Activated CD4-positive, CD25-positive, alpha-beta regulatory T cell (primary cell): ENCODE measurements around the gene SURF1.
A peak's percentile ranks its signal among the peaks of the same experiment; 100 is the strongest.
"Not testable (repeated sequence)": the region's sequence is repeated elsewhere in the genome, so short reads cannot be mapped to it uniquely, and the experiment has no call there.

Source experiments
- DNase-seq, 4 experiments: peaks; one replicate each; lab custom pipeline; 2025; lab: John Stamatoyannopoulos, UW

Gene SURF1, protein sequence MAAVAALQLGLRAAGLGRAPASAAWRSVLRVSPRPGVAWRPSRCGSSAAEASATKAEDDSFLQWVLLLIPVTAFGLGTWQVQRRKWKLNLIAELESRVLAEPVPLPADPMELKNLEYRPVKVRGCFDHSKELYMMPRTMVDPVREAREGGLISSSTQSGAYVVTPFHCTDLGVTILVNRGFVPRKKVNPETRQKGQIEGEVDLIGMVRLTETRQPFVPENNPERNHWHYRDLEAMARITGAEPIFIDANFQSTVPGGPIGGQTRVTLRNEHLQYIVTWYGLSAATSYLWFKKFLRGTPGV

DNA sequence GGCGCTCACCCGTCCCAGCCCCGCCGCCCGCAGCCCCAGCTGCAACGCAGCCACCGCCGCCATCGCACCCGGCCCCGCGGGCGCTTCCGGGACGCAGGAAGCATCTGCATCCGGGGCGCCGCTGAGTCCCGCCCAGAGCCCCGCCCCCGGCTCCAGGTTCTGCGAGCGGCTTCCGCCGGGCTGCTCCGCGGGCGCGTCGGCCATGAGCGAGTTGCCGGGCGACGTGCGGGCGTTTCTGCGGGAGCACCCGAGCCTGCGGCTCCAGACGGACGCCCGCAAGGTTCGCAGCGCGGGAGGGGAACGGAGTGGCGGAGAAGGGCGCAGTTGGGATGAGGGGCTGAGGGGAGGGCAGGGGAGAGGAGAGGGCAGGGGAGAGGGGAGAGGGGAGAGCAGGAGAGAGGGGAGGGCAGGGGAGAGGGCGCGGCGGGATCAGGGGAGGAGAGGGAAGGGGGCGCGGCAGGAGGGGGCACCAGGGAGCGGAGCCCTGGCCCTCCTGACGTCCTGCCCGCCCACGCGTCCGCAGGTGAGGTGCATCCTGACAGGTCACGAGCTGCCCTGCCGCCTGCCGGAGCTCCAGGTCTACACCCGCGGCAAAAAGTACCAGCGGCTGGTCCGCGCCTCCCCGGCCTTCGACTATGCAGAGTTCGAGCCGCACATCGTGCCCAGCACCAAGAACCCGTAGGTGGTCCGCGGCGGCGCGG is at the start of gene SURF1, which contains the start of gene SURF2:
TSS of gene SURF1 (minus strand) at position 97 of the 701 bp plus-strand sequence. CDS start at position 63, 34 bp downstream.
TSS of gene SURF2 (plus strand) at position 160 of the 701 bp plus-strand sequence. CDS start at position 203, 43 bp downstream.
- peak; percentile 77 to 91 (median 85) for DNase-seq

DNA sequence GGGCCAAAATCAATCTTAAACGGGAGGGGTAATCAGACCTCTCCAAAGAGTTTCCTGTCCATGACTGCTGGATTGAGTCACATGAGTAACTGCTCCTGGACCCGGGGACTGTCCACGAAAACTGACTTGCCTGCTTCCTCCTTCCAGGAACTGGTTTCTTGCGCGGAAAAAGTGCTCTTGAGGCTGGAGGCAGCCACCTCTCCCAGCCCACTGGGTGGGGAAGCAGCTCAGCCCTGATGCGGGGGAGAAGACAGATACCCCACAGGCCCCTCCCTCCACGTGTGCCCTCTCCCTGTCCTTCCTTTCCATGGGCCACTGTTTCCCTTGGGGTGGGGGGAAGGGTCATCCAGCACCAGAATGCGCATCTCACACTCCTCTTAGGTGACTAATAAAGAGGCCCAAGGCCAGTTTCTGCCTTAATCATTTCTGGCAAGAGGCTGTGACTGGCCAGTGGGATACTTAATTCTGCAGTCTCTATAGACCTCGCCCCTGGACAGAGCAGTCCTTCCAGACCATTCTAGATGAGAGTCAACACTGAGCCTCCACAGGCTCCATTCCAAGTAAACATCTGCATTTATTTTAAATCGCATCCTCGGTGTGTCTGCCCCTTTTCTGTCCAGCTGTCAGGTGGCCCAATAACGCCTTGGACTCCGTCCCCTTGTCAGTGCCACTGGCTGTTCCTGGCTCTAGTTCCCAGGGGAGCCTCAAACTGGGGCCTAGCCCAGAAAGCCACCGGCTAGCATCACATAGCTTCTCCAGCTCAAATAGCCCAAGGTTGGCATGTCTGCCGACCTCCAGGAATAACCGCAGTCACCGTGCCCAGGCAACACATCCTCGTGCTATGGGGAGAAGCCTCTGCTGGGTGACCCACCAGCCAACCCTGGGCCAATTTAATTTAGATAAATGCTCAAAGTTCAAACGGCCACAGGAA is 49.5 kb upstream of the SURF1 start:
- no peak for DNase-seq

DNA sequence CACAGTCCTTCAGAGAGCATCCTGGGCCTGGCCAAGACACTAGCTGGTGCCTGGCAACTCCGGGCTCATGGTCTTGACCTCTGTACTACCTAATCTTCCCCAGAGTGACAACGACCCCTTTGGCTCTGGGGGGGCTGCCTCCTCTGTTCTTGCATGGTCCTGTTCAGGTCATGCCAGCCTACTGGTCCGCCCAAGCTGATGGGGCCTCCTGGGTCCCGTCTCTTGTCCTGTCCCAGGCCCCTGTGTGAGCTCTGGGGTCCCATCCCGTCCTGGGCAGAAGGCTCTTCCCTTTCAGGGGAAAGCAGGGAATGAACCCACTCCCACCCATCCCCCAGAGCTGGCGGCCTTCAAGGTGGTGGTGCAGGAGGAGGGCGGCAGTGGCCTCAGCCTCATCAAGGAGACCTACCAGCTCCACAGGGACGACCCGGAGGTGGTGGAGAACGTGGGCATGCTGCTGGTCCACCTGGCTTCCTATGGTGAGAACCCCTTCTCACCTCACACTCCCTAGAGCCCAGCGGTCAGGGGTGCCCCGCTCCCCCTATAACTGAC is 48.2 kb upstream of the SURF1 start:
- no peak for DNase-seq

DNA sequence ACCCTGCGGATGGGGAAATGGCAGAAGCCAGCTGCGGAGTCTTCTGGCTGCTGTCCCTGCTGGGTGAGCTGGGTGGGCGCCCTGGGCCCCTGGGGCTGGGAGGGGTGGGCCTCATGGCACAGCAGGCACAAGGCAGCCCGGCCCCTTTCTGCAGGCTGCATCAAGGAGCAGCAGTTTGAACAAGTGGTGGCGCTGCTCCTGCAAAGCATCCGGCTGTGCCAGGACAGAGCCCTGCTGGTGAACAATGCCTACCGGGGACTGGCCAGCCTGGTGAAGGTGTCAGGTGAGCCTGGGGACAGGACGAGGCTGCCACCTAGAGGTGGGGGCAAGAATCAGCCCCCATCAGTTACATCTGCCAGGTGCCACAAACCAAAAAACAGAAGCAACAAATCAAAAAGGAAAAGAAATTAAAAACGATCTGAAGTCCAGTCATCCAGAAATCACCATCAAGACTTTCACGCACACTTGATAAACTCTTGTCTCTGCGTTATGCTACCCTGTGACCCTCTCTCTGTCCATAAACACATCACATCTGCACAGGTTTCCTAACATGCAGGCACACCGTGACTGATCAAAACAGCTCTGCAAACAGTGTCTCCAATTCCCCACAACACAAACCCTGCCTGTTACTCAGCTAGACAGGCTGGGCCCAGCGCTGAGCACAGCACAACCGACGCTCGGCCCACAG is 47.6 kb upstream of the SURF1 start:
- DNase-seq, result peak; percentile 9 to 53 (median 40)

DNA sequence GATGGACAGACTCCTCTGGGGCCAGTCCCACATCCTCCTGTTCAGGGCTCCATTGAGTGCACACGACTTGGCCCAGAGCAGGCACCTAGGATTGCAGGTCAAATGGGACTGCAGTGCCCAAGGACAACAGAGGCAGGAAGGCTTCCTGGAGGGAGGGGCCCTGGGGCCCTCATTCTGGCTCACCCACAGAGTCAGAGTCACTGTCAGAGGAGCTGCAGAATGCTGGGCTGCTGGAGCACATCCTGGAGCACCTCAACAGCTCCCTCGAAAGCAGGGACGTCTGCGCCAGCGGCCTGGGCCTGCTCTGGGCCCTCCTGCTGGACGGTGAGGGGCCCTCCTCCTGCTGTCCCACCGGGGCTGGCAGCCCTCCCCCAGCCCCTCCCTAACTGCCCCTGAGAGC is 46.4 kb upstream of the SURF1 start:
- no peak for DNase-seq

DNA sequence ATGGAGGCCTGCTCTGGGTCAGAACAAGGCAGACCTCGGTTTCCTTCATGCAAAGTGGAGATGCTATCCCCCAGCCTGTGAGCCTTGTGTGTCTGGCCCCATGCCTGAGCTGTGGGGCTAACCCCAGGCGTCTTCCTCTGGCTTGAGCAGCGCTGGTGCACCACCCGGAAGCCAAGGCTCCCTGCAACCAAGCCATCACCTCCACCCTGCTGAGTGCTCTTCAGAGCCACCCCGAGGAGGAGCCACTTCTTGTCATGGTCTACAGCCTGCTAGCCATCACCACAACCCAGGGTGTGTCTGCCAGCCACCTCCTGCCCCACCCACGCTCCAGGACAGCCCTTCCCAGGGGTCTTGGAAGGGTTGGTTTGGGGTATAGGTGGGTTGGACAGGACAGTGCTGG is 45.3 kb upstream of the SURF1 start:
- DNase-seq, result no peak

DNA sequence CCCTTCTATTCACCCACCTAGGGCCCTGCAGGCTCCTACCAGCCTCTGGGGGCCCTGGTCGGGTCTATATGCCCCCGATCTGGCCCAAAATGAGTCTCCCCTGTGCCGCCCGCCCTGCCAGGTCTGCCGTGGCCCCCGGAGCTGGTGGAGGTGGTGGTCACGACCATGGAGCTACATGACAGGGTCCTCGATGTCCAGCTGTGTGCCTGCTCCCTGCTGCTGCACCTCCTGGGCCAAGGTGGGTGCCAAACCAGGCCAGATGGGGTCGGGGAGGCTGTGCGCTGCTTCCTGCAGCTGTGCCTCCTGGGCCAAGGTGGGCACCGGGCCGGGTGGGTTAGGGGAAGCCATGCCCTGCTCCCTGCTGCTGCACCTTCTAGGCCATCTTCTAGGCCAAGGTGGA is 44.0 kb upstream of the SURF1 start:
- DNase-seq, result no peak

DNA sequence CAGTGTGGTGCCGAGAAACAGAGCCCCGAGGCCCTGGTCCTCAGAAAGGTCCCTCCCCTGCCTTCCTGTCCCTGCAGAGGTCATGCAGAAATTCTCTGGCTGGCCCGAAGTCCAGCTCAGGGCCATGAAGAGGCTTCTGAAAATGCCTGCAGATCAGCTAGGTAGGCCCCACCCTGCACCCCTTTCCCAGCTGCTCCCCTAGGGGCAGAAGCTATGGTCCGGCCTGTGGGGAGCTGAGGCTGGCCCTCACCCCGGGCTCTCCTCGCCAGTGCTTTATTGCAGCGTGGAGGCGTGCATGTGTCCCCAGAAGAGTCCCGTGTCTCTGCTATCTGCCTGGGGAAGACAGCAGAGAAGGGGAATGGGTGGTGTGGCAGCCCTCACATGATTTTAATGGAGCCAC is 41.6 kb upstream of the SURF1 start:
- DNase-seq, result no peak

DNA sequence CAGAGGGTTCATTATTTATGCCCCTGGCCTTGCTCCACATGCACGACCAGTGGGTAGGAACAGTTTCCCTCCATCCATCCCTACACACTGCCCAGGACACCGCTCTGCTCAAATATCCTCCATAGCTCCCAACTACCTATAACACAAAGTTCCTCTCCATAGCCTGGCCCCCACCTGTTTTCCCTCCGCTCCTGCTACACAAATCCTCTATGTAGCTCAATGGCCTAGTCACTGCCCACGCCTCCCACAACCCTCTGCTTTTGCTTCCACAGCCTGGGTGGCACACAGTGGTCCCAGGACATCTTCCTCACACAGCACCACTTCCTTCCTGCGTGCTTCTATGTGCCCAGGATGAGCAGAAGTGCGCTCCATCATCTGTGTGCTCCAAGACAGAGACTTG is 41.1 kb upstream of the SURF1 start:
- no peak for DNase-seq

DNA sequence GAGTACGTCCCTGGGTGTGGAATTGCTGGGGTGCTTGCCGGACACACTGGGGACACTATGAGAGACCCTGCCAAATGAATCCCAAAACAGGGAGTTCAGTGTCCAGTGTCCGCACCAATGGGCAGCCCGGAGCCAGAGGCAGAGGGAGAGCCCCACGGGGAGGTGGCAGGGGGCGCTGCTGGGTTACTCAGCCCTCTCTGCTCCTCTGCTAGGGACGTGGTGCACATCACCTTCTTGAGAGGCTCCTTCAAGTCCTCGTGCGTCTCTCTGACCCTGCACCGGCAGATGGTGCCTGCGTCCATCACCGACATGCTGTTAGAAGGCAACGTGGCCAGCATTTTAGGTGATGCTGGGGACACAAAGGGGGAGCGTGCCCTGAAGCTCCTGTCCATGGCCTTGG is 40.7 kb upstream of the SURF1 start:
- DNase-seq, result no peak

DNA sequence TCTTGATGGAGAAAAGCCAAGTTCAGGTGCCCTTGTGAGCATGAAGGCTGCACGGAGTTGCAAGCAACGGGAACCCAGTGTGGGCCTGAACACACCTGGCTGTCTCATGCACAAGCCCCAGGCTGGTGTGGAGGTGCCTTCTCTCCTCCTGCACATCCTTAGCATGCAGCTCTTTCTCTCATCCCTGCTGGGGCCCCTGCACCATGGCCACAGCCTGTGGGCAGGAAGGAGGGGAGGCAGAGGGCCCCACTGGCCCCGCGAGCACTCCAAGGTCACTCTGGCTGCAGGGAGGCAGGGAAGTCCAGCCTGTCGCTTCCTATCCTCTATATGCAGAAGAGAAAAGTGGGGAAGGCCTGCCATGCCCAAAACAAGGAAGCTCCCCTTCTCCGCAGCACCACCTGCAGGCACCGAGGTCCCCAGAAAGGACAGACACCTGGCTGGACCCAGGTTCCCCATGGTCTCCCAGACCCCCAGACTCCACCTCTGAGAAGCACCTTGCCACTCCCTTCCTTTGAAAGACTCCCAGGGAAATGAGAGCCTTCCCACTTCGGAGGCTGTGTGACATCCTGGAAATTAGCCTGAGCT is 38.5 kb upstream of the SURF1 start:
- no peak for DNase-seq

DNA sequence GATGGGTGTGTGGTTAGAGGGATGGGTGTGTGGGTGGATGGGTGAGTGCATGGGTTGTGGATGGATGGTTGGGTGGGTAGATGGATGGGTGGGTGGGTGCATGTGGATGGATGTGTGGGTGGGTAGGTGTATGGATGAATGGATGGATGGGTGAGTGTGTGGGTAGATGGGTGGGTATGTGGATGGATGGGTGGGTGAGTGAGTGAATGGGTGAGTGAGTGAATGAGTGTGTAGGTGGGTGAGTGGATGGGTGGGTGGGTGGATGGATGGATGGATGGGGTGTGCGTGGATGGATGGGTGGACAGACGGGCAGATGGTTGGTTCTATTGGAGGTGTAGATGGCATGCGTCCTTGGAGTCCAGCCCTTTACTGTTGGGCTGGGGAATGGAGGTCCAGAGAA is 37.1 kb upstream of the SURF1 start:
- no peak for DNase-seq

DNA sequence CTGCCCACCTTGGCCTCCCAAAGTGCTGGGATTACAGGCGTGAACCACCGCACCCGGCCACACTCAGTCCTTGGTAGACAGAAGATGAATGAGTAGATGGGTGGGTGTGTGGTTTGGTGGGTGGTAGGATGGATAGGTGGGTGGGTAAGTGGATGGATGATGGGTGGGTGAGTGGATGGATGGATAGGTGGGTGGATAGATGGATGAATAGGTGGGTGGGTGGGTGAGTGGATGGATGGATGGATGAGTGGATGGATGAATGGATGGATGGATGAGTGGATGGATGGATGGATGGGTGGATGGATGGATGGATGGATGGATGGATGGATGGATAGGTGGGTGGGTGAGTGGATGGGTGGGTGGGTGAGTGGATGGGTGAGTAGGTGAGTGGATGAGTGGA is 36.0 kb upstream of the SURF1 start:
- not testable (repeated sequence) for DNase-seq

DNA sequence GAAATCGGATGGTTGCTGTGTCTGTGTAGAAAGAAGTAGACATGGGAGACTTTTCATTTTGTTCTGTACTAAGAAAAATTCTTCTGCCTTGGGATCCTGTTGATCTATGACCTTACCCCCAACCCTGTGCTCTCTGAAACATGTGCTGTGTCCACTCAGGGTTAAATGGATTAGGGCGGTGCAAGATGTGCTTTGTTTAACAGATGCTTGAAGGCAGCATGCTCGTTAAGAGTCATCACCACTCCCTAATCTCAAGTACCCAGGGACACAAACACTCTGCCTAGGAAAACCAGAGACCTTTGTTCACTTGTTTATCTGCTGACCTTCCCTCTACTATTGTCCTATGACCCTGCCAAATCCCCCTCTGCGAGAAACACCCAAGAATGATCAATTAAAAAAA is 35.2 kb upstream of the SURF1 start:
- not testable (repeated sequence) for DNase-seq

DNA sequence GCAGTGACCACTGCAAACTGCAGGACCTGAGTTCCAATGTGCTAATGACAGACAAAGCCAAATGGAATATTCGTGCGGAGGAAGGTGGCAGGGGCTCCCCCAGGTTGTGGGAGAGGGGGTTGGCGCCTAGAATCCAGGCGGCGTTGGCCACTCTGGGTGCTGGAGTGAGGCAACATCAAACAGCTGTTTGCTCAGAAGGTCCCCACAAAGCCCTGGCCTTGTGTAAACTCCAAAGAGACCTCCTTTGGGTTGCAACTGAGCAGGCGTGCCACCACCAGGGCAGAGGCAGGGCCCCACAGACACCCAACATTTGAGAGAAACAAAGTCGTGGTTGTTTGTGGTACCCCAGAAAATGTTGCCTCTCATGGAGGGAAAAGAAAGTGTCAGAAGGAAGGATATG is 34.4 kb upstream of the SURF1 start:
- DNase-seq, result no peak

DNA sequence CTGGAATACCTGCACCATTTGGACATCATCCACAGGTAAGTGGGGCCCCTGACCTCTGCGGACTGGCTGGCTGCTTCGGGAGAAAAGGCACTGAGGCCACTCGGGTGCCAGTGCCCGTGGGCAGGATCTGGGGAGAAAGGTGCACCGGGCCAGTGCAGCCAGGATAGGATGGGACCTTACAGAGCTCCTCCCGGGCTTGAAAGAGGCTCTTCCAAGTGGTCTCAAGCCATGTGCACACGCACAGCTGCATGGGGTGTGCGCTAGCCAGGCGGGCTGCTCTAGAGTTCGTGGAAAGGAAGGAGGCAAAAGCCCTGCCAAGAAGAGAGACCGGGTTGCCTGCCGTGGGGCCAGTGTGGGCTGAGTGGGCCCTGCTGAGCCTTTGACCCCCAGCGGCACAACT is 33.3 kb upstream of the SURF1 start:
- DNase-seq, result no peak

DNA sequence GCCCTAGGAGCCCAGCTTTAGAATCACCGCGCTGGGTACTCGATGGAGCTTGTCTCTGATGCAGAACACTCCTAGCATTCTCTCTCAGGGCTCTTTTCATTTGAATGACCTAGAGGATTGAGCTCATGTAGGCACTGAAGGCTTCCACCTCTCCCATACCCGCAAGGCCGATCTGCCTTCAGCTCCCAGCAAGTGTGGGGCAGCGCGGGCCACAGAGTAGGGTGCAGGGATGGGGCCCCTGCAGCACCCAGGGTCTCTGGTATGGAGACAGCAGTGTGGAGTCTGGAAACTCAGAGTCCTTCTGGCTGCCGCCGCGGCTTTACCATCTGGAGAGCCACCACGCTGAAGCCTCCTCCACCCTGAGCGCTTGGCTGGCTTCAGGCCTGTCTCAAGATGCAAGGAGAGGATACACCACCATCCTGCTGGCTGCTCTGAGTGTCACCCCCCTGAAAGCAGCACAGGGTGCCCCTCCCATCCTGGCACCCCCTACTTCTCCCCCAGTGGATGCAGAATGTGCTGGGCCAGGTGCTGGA is 32.8 kb upstream of the SURF1 start:
- DNase-seq, result no peak

DNA sequence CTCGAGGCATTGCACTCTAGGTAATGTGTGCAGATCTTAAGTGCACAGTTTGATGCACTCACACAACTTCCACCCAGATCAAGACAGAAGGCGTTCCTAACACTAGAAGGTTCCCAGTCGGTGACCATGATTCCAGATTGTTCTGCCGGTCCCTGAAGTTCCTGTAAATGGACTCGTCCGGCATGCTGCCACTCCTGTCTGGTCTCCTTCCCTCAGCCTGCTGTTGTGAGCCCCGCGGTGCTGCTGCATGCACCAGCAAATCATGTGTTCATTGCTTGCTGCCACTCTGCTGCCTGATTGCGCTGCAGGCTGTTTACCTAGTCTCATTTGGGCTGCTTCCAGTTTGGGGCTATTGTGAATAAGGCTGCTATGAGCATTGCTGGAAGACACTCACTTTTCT is 31.4 kb upstream of the SURF1 start:
- DNase-seq, result no peak

DNA sequence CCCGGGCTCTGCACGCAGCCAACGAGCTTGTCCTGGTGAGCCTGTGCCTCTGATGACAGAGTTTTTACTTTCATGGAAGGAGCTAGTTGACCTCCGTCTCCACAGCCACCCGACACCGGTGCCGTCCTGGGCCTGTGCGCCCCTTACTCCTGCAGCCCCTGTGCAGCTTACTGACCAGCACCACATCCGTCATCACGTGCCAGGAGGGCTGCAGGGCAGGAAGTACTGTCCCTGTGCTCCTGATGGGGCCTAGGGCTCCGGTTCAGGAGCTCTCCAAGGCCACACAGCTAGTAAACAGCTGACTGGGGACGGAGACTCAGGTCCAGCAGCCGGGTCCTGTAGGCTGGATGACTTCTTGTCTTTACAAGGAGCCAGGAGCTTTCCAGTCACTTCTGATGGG is 30.1 kb upstream of the SURF1 start:
- DNase-seq, result no peak

DNA sequence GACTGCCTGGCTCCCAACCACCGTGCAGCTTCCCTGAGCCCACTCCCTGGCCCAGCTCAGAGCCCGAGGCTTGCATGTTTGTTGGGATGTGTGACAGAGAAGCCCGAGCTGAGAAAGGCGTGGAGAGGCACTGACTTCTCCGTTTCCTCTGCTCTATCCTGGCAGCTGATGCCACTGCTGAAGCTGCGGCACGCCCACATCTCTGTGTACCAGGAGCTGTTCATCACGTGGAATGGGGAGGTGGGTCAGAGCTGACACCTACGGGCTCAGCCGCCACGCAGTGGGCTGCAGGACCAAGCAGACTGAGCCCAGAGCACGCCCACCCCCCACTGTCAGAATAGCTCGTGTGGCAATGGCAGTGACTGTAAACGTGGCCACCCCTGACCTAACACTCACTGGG is 29.2 kb upstream of the SURF1 start:
- no peak for DNase-seq

DNA sequence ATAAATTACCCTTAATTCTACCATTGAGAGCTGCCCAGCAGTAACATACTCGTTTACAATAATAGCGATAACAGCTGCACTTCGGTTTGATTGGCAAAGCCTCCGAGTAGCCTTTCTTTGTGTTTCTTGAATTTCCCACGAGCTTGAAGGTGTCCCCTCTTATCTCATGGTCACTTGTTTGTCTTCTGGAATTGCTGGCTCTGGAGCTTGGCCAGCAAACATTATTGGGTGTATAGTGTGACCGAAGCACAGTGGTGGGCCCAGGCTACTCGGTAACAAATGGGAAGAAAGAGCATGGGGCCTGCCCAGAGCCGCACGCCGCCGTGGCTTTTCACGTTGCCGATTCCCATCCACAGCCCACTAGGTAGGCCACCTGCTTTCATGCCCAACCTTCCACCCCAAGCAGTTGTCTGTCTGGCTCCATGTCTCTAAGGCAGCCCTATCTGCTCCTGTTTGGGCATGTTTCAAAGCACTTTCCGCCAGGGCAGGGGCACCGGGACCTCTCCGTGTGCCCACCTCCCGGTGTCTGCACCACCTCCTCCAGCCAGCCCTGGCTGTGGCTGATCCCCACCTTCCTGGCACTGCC is 28.5 kb upstream of the SURF1 start:
- no peak for DNase-seq
